G401.6 (cell line): ENCODE measurements around the gene DRD1.
"Not testable (repeated sequence)": the region's sequence is repeated elsewhere in the genome, so short reads cannot be mapped to it uniquely, and the experiment has no call there.

Experiments used
- FAIRE-seq: peaks from 2 replicates; lab custom pipeline; 2012; peaks lifted over from hg19 to GRCh38; lab: Jason Lieb, UNC

Gene DRD1

GRCh38 chr5:175467983-175468690, 24.2 kb upstream of the DRD1 start:
- no peak for FAIRE-seq

DNA sequence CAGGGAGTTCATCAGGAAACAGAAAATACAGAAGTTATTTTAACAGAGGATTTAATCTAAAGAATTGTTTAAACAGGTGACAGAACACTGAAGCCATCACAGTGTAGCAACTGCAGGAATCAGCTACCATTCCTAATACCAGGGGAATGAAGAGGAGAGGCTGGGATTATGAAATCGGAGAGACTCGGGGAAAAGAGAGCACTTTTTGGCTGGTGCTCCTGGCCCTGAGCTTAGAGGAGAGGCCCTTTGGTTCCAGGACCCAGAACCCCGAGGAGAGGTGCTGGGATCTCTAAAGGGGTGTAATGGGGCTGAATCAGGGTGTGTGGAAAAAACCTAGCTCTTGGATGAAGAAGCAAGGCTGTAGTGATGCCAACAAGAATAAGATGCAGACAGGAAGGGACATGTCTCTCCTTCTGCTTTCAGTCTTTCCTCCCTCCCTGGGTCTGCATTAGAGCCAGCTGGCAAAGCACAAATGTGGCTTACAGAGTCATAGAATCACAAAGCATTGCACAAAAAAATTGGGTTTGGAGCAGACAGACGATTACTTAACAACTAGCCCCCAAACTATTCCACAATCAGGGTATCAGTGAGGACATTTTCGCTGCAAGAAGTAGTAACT, 22.8 kb upstream of the DRD1 start:
- FAIRE-seq = no peak

DNA sequence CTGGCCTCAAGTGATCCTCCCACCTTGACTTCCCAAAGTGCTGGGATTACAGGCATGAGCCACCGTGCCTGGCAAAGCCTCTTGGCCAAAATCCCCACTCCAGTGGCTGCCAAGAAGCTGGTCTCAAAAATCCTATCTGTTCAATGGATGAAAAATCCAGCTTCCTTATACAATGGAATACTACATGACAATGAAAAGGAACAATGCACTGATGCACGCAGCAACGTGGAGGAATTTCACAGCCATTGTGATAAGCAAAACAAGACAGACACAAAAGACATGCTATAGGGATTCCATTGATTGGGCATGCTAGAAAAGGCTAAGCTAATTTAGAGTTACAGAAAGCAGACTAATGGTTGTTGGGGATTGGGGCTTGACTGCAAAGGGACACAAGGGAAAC, 21.3 kb upstream of the DRD1 start:
- no peak for FAIRE-seq

DNA sequence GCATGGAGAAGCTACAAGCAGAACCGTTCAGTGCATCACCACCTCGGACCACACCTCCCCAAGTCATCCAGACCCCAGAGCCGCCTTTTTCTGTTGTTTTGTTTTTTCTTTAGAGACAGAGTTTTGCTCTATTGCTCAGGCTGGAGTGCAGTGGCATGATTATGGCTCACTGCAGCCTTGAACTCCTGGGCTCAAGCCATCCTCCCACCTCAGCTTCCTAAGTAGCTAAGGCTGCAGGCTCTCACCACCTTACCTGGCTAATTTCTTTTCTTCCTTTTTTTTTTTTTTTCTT, 20.9 kb upstream of the DRD1 start:
- FAIRE-seq = no peak

DNA sequence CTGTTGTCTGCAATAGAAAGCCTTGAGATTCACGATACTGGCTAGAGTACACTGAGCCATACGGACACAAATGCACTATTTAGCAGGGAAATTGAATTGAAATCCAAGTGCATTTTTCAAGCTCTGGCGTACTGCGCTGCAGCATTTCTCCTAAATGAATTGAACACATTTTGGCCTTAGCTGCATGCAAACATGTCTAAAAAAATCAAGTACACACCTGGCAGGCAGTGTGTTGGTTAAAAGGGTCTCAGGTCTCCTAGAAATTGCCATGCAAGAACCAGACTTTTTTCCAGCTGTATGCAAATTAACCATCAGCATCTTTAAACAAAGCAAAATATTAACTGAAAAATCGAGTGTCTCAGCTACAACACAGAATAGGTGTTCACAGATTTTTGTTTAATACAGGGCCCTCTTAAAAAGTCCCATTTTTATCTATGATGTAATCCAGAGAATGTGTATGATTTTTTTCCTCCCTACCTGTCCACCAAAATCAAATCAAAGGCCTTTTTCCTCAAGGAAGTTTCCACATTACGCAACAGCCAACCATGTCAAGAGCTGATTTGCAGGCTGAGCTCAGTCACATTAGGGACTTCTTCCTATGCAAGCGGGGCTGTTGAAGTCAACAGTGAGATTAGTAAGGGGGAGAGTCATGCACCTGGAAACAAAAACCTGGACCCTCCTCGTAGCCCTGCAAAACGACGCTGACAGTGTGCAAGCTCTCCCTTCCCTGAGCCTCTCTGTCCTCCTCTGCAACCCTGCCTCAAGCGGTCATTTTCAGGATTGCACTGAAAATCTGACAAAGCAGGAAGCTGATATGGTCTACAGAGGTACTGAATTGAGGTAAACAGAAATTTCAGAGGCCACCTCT, 20.3 kb upstream of the DRD1 start:
- no peak for FAIRE-seq

- FAIRE-seq = no peak
Observed at GRCh38 chr5:175463641-175464040, 19.7 kb upstream of the DRD1 start.

DNA sequence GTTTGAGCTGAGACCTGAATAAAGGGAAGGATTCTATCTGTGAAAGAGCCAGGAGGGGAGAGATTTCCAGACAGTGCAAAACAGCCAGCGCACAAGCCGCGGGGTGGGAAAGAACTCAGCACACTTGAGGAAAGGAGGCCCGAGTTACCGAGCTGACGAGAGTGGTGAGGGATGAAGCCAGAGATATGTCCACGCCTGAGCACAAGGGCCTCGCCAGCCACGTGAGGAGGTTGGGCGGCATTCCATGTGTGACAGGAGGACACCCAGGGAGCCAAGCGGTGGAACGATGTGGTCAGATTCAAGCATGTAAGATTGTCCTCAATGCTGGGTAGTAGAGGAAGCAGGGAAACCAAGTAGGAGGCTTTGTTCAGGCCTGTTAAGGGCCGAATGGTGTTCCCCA, 17.4 kb upstream of the DRD1 start:
- FAIRE-seq = no peak

DNA sequence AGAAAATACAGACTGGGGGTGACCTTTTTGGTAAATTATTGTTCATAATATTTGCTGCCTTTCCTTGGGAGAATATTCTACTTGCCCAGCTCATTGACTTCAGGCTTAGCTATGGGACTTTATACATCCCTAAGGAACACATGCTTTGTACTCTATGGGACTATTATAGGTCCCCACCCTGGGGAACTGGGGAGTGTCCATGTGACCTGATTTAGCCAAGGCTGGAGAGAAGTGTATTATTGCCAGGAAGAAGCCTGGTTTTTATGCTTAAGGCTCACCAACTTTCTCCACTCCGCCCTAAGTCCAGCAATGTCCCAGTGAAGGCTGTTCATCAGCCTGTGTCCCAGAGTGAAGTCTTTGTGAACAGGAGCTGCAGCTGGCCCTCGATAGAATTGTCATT, 16.6 kb upstream of the DRD1 start:
- FAIRE-seq = no peak

- FAIRE-seq = peak; percentile 82
Observed at GRCh38 chr5:175460126-175460525, 16.1 kb upstream of the DRD1 start.

DNA sequence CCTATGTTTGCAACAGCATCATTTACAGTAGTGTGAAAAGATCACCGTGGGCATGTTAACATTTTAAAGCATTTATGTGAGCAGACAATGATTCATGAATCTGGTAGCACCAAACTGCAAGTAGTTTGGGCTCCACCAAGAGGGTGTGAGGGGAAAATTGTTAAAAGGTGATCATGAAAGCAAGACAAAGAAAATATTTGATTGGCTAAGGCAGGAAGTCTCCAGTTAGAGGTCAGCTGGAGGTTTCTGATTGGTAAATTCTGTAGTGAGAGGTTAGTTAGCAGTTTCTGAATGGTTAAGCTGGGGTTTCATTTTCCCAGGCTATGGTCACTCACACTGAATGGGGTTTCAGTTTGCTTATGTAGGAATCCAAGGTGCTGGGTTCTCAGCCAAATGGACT, 13.5 kb upstream of the DRD1 start:
- no peak for FAIRE-seq

DNA sequence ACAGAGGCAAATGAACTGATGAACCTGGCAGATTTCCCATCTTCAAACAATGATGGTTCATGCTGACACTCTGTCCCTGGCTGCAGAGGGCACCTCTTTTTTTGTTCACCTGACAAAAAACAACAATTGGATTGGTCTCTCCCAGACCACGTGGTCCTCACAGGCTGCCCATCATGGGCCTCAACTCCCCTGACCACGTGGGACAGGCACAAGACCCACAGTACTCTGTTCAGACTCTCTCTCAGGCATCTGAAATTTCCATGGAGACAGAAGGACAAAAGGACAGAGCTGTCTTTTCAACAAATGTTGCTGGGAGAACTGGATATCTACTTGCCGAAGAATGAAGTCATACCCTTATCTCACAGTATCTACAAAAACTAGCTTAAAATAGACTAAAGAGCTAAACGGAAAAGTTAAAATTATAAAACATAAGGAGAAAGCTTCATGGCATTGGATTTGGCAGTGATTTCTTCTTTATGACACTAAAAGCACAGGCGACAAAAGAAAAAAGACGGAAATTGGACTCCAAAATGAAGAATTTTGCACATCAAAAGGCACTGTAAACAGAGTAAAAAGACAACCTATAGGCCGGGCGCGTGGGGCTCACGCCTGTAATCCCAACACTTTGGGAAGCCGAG, 12.2 kb upstream of the DRD1 start:
- FAIRE-seq = no peak

DNA sequence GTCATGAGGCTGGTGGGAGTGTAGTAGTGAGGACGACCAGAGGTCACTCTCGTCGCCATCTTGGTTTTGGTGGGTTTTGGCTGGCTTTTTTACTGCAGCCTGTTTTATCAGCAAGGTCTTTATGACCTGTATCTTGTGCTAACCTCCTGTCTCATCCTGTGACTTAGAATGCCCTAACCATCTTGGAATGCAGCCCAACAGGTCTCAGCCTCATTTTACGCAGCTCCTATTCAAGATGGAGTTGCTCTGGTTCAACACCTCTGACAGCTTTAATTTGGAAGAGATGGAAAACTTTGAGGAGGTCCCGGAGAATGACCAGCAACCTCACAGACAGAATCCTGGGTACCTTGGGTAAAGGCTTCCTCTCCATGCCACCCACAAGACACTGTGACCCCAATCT, 10.4 kb upstream of the DRD1 start:
- FAIRE-seq = not testable (repeated sequence)

GRCh38 chr5:175452166-175452565, 8.2 kb upstream of the DRD1 start:
- FAIRE-seq = no peak

GRCh38 chr5:175448276-175448675, 4.3 kb upstream of the DRD1 start:
- FAIRE-seq = no peak

DNA sequence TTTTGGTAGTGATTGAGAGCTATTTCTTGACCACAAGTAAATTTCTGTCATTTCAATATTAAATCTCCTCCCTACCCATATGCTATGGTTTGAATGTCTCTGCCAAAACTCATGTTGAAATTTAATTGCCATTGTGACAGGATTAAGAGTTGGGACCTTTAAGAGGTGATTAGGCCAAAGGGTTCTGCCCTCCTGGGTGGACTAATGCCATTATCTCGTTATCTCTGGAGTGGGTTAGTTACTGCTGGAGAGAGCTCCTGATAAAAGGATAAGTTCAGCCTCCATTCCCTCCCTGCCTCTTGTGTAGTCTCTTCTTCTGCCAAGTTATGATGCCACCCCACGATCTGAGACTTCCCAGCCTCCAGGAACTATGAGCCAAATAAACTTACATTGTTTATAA, 3.6 kb upstream of the DRD1 start:
- FAIRE-seq = no peak

- FAIRE-seq = not testable (repeated sequence)
Observed at GRCh38 chr5:175446378-175446777, 2.4 kb upstream of the DRD1 start.

DNA sequence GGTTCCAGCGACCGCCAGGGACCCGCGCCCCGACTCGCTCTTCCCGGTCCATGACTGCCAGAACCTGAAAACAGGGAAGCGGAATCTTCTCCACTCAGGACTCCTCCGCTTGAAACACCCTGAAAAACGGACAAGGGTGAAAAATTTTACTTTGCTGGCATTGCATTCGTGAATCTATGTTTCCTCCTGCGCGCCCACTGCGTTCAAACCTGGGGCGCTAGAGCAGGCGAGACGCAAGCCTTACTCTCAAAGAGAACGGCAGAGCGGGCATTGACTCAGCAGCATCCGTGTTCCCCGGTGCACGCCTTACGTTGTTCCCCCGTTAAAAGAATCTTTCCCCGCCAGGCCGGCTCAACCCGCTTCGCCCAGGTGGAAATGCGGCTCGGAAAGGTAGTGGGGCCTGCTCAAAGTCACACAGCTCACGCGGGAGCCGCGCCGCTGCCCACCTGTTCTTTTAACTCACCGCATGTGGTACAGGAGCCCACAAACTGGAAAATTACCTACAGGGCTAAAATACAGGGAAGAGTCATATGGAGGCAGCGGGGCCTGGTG, 999 bp upstream of the DRD1 start:
- FAIRE-seq = no peak

GRCh38 chr5:175443514-175444059, 395 bp downstream of the DRD1 start:
- FAIRE-seq = no peak

- no peak for FAIRE-seq
Observed at GRCh38 chr5:175438234-175438857, 5.6 kb downstream of the DRD1 start.

- FAIRE-seq = no peak
Observed at GRCh38 chr5:175436359-175436758, 7.6 kb downstream of the DRD1 start.

GRCh38 chr5:175434800-175435199, 9.2 kb downstream of the DRD1 start:
- no peak for FAIRE-seq

- no peak for FAIRE-seq
Observed at GRCh38 chr5:175427762-175428161, 16.2 kb downstream of the DRD1 start.
